ENCODE data around the gene UFSP1.

DNA sequence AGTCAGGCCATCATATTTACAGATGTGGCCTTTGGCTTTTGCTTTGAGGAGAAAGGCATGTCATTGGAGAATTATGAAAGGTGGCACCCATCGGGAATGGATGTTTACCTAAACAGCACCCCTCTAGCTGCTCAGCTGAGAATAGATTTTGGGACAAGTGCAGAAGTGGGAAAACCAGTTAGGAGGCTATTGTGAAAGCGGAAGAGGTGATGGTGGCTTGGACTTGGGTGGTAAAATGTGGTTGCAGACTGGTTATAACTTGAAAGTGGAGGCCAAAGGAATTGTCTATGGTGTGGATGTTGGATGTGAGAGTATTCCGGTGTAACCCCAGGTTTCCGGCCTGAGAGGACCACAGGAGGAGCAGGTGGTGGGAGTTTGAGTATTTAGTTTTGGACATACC is 42.2 kb downstream of the UFSP1 start:
- TF ChIP-seq, protein P1, sequence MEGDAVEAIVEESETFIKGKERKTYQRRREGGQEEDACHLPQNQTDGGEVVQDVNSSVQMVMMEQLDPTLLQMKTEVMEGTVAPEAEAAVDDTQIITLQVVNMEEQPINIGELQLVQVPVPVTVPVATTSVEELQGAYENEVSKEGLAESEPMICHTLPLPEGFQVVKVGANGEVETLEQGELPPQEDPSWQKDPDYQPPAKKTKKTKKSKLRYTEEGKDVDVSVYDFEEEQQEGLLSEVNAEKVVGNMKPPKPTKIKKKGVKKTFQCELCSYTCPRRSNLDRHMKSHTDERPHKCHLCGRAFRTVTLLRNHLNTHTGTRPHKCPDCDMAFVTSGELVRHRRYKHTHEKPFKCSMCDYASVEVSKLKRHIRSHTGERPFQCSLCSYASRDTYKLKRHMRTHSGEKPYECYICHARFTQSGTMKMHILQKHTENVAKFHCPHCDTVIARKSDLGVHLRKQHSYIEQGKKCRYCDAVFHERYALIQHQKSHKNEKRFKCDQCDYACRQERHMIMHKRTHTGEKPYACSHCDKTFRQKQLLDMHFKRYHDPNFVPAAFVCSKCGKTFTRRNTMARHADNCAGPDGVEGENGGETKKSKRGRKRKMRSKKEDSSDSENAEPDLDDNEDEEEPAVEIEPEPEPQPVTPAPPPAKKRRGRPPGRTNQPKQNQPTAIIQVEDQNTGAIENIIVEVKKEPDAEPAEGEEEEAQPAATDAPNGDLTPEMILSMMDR (IDR thresholded peaks at IDR 0.05 in 4 of 5, conservative IDR thresholded peaks at IDR 0.05 in 1 of 5): no peak
- TF ChIP-seq POLR2A (IDR thresholded peaks at IDR 0.05): no peak

Data from gastrocnemius medialis (tissue), 4 donors.